Small intestine (tissue), 7 donors: ENCODE measurements around the gene MRPL43. TPM values are rescaled to one million over a fixed set of nuclear protein-coding genes. Genes with fewer than 3 reads are reported as not detected.

Source experiments
- DNase-seq, 2 donors: peaks; one replicate each; pipeline versions ENCODE4 v3.0.0 to v3.0.0-alpha.2; 2013
- FAIRE-seq: peaks from 2 replicates; lab custom pipeline; 2012; peaks lifted over from hg19 to GRCh38; lab: Jason Lieb, UNC
- H3K27ac ChIP-seq, 3 donors: one replicate each; pipeline ENCODE4 v1.5.1; 2013; ENCODE audit warnings: low read length in 2 of 3, mild to moderate bottlenecking in 2 of 3, control low read depth in 1 of 3, inconsistent platforms in 1 of 3, low read depth in 1 of 3, moderate library complexity in 1 of 3
- H3K27me3 ChIP-seq, 3 donors: one replicate each; pipeline ENCODE4 v1.6.1; 2013; ENCODE audit warnings: low read length in 3 of 3, inconsistent platforms in 1 of 3; ENCODE audit not compliant: control insufficient read depth in 3 of 3, insufficient read depth in 3 of 3
- H3K36me3 ChIP-seq, 3 donors: one replicate each; pipeline ENCODE4 v1.6.1; 2013; ENCODE audit warnings: low read length in 3 of 3, inconsistent platforms in 1 of 3, low read depth in 1 of 3, mild to moderate bottlenecking in 1 of 3, moderate library complexity in 1 of 3; ENCODE audit not compliant: control insufficient read depth in 3 of 3, insufficient read depth in 2 of 3
- H3K4me1 ChIP-seq, 3 donors: one replicate each; pipeline ENCODE4 v1.6.1; 2013; ENCODE audit warnings: low read length in 2 of 3, inconsistent platforms in 1 of 3, low read depth in 1 of 3, mild to moderate bottlenecking in 1 of 3, moderate library complexity in 1 of 3; ENCODE audit not compliant: control insufficient read depth in 3 of 3, insufficient read depth in 2 of 3
- H3K4me3 ChIP-seq, 3 donors: one replicate each; pipeline ENCODE4 v1.5.1; 2013; ENCODE audit warnings: low read length in 3 of 3, control low read depth in 1 of 3, inconsistent platforms in 1 of 3, low read depth in 1 of 3, mild to moderate bottlenecking in 1 of 3, moderate library complexity in 1 of 3
- H3K9me3 ChIP-seq, 2 donors: one replicate each; pipeline ENCODE4 v1.6.1; 2013; ENCODE audit warnings: low read depth in 1 of 2, low read length in 1 of 2; ENCODE audit not compliant: control insufficient read depth in 2 of 2, insufficient read depth in 1 of 2
- WGBS, 3 donors: extraction: QIAGEN DNeasy Blood & Tissue Kit; methylation state at CpG; one replicate each; pipeline ENCODE4 v1.1.7; 2013; 5-methylcytosine and 5-hydroxymethylcytosine counted together
- polyA plus RNA-seq, 4 donors: library from polyadenylated mRNA; stranded (reverse) in 3 of 4; unstranded in 1 of 4; fragments of 200-250 nt in 3 of 4; fragments of 120-200 nt in 1 of 4; gene quantifications; one replicate each; pipeline versions ENCODE4 v1.2.1 to v1.2.3, GENCODE V29; 2013
- donor health status: healthy with polysubstance abuse.
- donor health status: control.
- donor health status: control.
- donor health status: Bipolar disorder and iron deficiency.
- donor health status: healthy.

MRPL43 gene
- polyA plus RNA-seq, 4 donors = 90.1 to 122 (median 107) TPM

GRCh38 chr10:100981178-100981772 lies 6.0 kb downstream of the MRPL43 start:
- Histone ChIP-seq H3K4me3 (no peak overlapping the region), H3K4me1 (peaks cover 0 to 12% (median under 1%) of the 10 kb centered on the region in 3 donors), H3K27me3 (no peaks in the 10 kb centered on the region), H3K27ac (no peak overlapping the region), H3K9me3 (no peaks in the 10 kb centered on the region), H3K36me3 (peaks cover 8 to 87% (median 13%) of the 10 kb centered on the region in 3 donors)
- FAIRE-seq = no peak
- WGBS, 3 donors = 84 to 86% (median 85%) methylated on average over 5 of the region's 5 CpGs
- no peak for DNase-seq

- Histone ChIP-seq H3K27ac (no peak overlapping the region), H3K36me3 (peaks cover 8 to 90% (median 13%) of the 10 kb centered on the region in 3 donors), H3K9me3 (no peaks in the 10 kb centered on the region), H3K27me3 (no peaks in the 10 kb centered on the region), H3K4me3 (no peak overlapping the region), H3K4me1 (peaks cover 0 to 7% (median 0%) of the 10 kb centered on the region in 3 donors)
- DNase-seq (no peak), FAIRE-seq (no peak)
- 95 to 96% (median 95%) methylated on average over 7 of the region's 7 CpGs for WGBS, 3 donors
Measured at GRCh38 chr10:100980711-100981110, 6.6 kb downstream of the MRPL43 start.

GRCh38 chr10:100980311-100980710 lies 7.0 kb downstream of the MRPL43 start:
- Histone ChIP-seq H3K27ac (no peak overlapping the region), H3K36me3 (peaks cover 8 to 89% (median 13%) of the 10 kb centered on the region in 3 donors), H3K9me3 (no peaks in the 10 kb centered on the region), H3K4me1 (peaks cover 0 to 3% (median 0%) of the 10 kb centered on the region in 3 donors), H3K4me3 (no peak overlapping the region), H3K27me3 (no peaks in the 10 kb centered on the region)
- no peak for DNase-seq
- FAIRE-seq = no peak
- WGBS, 3 donors = 90 to 97% (median 94%) methylated on average over 2 of the region's 2 CpGs

DNA sequence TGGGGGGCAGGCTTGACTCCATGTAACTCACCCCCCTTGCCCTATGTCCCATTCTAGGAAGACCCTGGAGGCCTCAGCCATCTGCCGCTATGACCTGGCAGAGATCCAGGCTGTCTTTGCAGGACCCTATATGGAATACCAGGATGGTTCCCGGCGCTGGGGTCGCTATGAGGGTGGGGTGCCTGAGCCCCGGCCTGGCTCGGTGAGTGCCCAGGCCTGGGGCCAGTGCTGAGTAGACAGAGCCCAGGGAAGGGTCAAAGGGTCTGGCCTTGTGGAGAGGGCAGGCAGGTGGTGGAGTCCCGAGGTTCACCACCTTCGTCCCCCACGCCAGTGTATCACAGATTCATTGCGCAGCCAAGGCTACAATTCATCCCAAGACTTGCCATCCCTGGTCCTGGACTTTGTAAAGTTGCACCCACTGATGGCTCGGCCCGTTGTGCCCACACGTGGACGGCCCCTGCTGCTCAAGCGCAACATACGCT lies 7.5 kb downstream of the MRPL43 start:
- peaks cover 8 to 87% (median 12%) of the 10 kb centered on the region in 3 donors for H3K36me3 ChIP-seq
- no peak for FAIRE-seq
- no peak for DNase-seq

DNA sequence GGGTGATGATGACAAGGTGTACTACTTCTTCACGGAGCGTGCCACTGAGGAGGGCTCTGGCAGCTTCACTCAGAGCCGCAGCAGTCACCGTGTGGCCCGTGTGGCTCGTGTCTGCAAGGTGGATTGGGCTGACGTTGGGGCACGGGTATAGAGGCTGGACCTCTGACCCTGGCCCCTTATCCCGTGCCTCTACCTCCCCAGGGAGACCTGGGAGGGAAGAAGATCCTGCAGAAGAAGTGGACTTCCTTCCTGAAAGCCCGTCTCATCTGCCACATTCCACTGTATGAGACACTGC lies 8.4 kb downstream of the MRPL43 start:
- DNase-seq (no peak), FAIRE-seq (no peak)
- Histone ChIP-seq H3K4me1 (no peaks in the 10 kb centered on the region), H3K9me3 (no peaks in the 10 kb centered on the region), H3K4me3 (no peak overlapping the region), H3K27me3 (no peaks in the 10 kb centered on the region), H3K36me3 (peaks cover 8 to 86% (median 11%) of the 10 kb centered on the region in 3 donors), H3K27ac (no peak overlapping the region)
- WGBS, 3 donors = 81 to 84% (median 82%) methylated on average over 10 of the region's 10 CpGs

More for the DNA sequence above, 7.5 kb downstream of the MRPL43 start:
- Histone ChIP-seq H3K4me1 (no peaks in the 10 kb centered on the region), H3K9me3 (no peaks in the 10 kb centered on the region), H3K4me3 (no peak overlapping the region), H3K27ac (no peak overlapping the region), H3K27me3 (no peaks in the 10 kb centered on the region)
- WGBS, 3 donors = 92 to 93% (median 93%) methylated on average over 16 of the region's 16 CpGs

DNA sequence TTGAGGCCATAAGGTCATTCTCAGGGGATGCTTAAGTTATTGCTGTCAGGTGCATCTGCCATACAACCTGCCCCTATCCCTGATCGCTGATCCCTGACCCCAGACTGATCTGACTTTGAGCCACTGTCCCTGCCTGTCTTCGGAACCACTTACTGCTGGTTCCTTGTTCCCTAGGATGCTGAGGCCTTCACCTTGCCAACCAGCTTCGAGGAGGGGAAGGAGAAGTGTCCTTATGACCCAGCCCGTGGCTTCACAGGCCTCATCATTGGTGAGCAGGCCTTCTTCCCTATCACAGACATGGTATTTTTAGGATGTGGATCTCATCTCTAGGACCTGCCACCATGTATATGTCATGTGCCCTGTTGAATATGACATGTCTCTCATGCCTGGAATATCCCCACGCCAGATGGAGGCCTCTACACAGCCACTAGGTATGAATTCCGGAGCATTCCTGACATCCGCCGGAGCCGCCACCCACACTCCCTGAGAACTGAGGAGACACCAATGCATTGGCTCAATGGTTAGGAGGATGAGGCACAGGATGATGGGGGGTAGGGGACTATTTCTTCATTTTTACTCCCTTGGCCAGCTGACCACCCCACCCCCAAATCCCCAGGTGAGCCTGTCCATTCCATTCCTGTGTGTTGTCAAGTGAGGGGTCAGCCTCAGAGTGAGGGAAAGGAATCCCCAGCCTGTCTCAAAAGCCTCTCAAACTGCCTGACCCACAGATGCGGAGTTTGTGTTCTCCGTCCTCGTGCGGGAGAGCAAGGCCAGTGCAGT lies 9.0 kb downstream of the MRPL43 start:
- 85 to 92% (median 89%) methylated on average over 13 of the region's 13 CpGs for WGBS, 3 donors
- peaks cover 9 to 86% (median 11%) of the 10 kb centered on the region in 3 donors for H3K36me3 ChIP-seq
- H3K9me3 ChIP-seq = no peaks in the 10 kb centered on the region
- no peak overlapping the region for H3K27ac ChIP-seq
- no peak overlapping the region for H3K4me3 ChIP-seq
- peaks cover 0 to 2% (median 0%) of the 10 kb centered on the region in 3 donors for H3K4me1 ChIP-seq
- DNase-seq = no peak
- FAIRE-seq = no peak
- no peaks in the 10 kb centered on the region for H3K27me3 ChIP-seq

- no peak for DNase-seq
- Histone ChIP-seq H3K4me1 (peaks cover 0 to 11% (median 1%) of the 10 kb centered on the region in 3 donors), H3K4me3 (no peak overlapping the region), H3K27me3 (no peaks in the 10 kb centered on the region), H3K36me3 (peaks cover 9 to 86% (median 11%) of the 10 kb centered on the region in 3 donors), H3K9me3 (no peaks in the 10 kb centered on the region), H3K27ac (no peak overlapping the region)
- FAIRE-seq = no peak
- WGBS, 3 donors = 84 to 89% (median 85%) methylated on average over 6 of the region's 6 CpGs
Measured at GRCh38 chr10:100977436-100977835, 9.9 kb downstream of the MRPL43 start.

DNA sequence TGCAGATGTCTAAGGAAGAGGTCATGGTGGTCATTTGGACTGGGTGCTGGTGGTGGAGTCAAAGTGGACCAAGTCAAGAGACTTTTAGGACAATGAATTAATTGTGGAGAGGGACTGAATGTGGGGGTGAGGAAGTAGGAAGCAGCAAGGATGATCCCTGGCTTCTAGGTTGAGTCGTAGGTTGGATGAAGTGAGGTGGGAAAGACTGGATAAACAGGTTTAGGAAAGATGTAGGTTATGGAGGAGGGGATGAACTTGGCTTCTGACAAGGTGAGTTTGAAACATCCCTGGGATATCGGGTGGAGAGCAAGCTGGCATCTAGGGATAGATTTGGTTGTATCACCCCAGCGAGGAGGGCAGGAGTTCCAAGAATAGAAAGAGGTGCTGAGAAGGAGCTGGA lies 10.4 kb downstream of the MRPL43 start:
- H3K27ac ChIP-seq = no peak overlapping the region
- WGBS, 3 donors = 63 to 82% (median 75%) methylated on average over 3 of the region's 3 CpGs
- no peaks in the 10 kb centered on the region for H3K9me3 ChIP-seq
- DNase-seq (no peak), FAIRE-seq (no peak)
- H3K4me3 ChIP-seq = no peak overlapping the region
- no peaks in the 10 kb centered on the region for H3K27me3 ChIP-seq
- H3K36me3 ChIP-seq = peaks cover 9 to 86% (median 11%) of the 10 kb centered on the region in 3 donors
- peaks cover 0 to 16% (median 5%) of the 10 kb centered on the region in 3 donors for H3K4me1 ChIP-seq
